SH-SY5Y (cell line): ENCODE data around the gene BRI3BP.

Experiments
- GATA2 ChIP-seq: IDR thresholded peaks from 2 replicates; pipeline ENCODE4 v1.6.1; 2011; ENCODE audit warnings: mild to moderate bottlenecking, low read depth, low read length
- GATA3 ChIP-seq: IDR thresholded peaks from 2 replicates; pipeline ENCODE4 v1.6.1; 2011; ENCODE audit warnings: low read depth, mild to moderate bottlenecking, low read length, moderate library complexity

BRI3BP gene, protein sequence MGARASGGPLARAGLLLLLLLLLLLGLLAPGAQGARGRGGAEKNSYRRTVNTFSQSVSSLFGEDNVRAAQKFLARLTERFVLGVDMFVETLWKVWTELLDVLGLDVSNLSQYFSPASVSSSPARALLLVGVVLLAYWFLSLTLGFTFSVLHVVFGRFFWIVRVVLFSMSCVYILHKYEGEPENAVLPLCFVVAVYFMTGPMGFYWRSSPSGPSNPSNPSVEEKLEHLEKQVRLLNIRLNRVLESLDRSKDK

DNA sequence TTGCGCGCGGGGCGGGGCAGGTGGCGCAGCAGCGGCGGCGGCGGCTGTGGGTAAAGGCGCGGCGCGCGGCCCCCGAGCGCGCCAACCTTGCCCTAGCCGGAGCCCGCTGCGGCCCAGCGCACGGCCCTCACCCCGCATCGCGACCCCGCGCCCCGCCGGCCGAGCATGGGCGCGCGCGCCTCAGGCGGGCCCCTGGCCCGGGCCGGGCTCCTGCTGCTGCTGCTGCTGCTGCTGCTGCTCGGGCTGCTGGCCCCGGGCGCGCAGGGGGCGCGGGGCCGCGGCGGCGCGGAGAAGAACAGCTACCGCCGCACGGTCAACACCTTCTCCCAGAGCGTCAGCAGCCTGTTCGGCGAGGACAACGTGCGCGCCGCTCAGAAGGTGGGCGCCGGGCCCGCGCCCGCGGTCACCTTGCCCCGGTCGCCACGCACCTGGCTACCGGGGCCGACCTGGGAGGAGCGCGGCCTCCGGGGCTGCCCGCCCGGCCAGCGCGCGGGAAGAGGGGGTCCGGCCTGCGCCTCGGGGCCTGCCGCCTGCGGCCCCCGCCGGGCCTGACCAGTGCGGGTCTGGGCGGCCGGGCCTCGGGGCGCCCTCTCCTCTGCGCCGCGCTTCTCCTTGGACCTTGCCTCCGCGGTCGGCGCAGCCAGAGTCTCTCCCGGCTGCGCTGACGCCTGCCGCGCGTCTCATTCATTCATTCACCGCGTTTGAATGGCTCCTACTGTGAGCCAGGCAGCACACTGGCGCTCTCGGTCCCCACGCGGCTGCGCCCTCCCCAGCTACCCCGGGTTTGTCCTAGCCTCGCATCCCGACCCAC is at the start of gene BRI3BP:
TSS of gene BRI3BP (plus strand) at position 20 of the 811 bp plus-strand sequence. CDS start at position 166, 146 bp downstream.
- TF ChIP-seq GATA3 (no peak), GATA2 (no peak)

DNA sequence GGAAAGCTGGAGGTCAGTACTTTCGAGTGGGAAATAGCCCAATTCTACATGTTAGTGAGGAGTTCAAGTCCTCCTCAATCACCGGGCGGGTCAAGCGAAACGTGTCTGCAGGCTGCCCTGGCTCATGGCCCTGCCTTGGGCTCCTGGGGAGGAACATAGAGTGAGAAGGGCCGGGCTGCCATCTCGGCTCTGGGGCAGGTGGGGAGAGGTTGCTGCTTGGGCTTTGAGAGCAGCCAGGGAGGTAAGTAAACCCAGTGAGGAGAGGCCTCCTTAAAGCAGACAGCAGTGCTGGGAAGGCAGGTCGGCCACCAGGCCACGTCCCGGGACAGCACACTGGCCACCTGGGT is 47.0 kb upstream of the BRI3BP start:
- TF ChIP-seq GATA3 (no peak), GATA2 (no peak)

DNA sequence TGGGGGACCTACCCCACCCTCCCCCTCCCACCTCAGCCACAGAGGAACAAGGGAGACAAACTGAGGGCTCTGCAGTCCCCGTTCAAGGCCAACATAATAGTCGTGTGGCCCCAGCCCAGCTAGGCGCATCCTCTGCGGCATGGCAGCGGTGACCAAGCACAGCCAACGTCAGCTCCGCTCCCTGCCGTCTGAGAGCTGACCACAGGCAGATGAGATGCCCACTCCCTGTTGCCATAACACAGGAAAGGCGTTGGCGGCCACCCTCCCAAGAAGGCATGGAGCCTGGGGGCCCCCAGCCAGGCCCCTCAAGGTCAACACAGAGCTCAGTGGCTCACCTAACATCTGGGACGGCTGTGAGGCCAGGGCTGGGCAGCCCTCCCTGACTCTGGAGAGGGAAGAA is 46.4 kb upstream of the BRI3BP start:
- TF ChIP-seq GATA2 (no peak), GATA3 (no peak)

DNA sequence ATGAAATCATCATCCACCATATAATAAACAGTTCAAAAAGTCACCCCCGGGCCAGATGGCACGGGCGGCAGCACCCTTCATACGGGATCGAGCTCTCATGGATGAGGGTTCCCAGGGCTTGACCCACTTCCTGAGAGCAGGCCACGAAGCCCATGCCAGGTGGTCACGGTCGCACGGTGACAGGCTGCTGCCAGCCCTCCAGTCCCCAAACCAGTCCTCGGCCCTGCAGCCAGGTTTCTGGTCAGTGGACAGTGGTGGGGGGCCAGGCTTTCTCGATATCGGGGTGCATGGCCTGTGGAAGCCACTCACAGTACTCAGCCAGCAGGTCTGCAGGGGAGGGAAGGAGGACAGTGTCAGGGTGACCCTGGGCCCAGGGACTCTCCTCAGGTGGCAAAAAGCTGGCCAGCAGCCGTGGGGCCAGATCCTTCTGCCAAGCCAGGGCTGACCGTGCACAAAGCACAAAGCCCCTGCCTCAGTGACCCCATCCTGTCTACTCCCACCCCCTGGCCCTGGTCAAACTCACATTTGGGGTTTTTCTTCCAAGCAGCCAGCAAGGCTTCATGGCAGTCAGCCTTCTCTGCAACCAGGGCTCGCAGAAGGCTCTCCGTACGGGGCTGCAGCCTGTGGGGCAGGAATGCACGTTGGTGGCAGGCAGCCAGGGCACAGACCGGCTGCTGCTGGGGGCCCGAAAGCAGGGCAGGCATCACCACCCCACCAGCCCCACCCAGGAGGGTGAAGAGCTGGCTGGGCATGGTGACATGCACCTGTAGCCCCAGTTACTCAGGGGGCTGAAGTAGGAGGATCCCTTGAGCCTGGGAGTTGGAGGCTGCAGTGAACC is 45.7 kb upstream of the BRI3BP start:
- TF ChIP-seq GATA3, result no peak
- TF ChIP-seq GATA2, result no peak

DNA sequence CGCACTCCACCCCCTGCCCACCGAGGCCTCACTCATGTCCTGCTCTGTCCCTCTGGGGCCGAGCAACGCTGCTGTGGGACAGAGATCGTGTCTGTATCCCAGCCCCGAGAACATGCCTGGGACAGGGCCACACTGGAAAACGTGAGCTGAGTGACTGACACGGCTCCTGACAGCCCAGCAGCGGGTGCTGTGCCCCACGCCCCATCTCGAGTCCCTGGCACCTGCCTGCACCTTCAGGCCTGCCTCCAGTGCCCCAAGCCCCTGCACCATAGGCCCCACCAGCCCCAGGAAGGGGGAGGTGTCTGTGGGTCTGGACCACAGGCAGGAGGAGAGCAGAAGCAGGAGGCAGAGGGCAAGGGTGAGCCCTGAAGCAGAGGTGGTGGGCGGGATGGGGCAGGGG is 44.4 kb upstream of the BRI3BP start:
- no peak for TF ChIP-seq GATA2
- TF ChIP-seq GATA3, result no peak

DNA sequence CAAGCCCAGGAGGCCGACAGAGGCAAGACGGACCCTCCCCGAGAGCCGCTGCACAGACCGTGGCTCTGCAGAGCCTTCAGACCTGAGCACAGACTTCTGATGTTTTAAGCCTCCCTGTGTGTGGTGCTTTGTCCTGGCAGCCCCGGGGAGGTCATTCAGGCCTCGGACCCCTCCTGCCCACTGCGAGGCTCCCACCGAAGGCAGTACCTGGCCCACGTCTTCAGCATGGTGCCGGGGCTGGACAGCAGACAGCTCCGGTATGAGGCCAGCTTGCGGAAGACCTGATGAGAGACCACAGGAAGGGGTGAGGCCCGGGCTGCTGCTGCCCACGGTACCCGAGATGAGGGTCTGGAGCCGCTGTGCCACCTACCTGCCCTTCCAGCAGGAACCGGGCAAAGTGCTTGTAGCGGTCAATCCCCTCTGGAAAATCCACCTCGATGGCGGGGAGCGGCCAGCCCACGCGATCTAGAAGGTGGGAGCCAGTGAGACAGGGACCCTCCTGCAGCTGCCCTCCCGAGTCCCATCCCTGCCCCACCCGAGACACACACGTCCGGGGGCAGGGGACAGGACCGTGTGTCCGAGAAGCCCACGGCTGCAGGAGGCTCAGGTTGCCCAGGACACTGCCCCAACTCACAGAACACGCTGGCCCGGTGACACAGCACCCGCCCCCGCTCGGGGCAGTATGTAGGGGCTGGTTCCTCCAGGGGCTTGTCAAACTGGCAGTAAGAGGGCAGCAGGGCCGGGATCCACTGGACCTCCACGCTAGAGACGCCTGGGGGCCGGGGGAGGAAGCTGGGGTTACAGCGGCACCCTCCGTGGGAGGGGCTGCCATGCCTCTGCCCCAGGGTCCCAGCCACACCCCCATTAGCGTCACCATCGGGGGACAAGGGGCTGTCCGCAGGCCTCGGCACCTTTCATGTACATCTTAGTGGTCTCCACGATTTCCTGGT is 43.4 kb upstream of the BRI3BP start:
- TF ChIP-seq GATA3, result no peak

DNA sequence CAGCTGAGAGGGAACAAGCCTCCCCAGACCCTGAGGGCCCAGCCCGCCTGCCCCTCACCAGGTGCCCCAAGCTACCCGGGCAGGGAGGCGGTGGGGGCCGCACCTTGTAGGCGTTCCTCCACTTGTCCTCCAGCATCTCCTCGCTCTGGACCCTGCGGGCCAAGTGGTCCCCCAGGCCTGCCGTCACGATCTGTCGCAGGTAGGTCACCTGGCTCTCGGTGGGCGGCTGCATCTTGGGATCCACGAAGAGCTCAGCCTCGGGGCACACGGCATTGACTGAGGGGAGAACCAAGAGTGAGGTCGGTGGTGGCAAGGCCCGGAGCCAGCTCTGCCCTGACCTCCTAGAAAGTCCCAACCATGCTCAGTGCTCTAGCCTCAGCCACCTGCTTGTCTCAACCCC is 41.1 kb upstream of the BRI3BP start:
- TF ChIP-seq GATA3 (no peak), GATA2 (no peak)

DNA sequence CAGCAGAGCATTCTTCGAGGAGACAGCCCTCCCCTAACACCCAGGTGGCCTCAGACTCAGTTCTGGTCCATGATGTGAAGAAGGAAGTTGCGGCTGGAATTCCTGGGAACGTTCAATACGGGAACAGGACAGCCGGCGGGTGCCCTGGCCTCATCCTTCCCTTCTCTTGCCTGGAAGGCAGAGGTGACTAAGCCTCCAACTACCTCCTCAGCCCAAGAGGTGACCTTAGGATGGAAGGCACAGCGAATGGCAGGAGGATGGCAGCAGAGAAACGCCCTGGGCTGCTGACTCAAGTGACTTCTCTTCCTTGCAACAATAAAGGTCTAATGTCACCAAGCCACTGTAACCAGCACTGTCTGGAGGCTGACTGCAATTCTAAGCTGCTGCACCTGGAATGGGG is 40.6 kb upstream of the BRI3BP start:
- TF ChIP-seq GATA3, result no peak
- no peak for TF ChIP-seq GATA2

DNA sequence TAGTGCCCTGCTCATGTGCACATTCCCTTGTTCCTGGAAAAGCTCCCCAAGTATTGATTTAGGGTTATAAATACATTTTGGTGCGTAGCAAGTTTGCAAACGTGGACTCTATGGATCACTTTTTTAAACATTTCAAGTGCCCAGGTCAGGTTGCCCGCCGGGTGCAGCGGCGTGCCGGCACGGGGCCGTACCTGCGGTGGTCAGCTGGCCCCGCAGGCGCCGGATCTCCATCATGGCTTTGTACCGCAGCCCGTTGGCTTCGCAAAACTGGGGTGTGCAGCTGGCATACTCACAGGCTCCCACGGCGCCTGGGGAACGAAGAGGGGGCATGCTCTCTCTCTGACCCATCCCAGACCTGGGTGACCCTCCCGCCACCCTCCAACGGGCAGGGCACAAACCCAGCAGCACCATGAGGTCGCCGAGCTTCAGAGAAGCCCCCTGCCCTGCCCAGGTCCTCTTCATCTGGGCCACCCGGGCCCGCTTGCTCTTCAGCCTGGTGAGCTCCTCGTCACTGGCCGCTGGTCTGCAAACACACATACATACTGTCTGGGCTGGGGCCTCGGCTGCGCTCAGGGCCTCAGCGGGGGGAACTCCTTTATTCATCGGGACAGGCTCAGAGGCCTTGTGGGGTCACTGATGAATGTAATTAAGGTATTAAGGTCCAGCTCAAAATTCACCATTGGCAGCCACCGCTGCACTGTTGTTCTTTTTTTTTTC is 39.6 kb upstream of the BRI3BP start:
- no peak for TF ChIP-seq GATA2
- no peak for TF ChIP-seq GATA3

DNA sequence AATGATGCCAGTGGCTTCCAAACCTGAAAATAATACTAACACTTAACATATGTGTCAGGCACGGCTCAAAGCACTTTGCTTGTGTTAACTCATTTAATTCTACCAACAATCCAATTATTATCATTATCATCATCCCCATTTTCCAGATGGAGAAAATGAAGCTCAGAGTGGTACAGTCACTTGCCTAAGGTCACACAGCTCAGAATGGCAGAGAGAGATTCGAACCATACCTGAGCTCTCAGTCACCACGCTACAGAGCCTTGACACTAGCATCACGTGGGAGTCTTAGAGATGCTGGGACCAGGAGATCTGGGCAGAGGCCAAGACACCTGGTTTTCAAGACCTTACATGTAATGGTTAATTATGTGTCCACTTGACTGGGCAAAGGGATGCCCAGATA is 38.7 kb upstream of the BRI3BP start:
- no peak for TF ChIP-seq GATA3
- no peak for TF ChIP-seq GATA2

DNA sequence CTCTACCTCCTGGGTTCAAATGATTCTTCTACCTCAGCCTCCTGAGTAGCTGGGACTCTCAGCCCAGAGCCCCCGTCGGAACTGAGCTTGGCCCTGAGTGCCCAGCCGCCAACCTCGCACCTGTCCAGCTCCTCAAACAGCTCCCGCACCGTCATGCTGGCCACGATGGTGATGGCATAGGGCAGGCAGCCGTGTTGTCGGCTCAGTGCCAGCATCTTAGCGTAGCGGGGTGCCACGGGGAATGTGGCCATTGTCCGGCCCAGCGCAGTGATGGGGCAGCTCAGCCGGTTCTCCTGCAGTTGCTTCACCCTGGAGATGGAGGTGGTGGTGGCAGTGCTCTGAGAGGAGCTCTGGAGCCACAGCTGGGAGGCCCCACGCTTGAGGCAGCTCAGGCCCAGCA is 36.9 kb upstream of the BRI3BP start:
- TF ChIP-seq GATA2 (no peak), GATA3 (no peak)

DNA sequence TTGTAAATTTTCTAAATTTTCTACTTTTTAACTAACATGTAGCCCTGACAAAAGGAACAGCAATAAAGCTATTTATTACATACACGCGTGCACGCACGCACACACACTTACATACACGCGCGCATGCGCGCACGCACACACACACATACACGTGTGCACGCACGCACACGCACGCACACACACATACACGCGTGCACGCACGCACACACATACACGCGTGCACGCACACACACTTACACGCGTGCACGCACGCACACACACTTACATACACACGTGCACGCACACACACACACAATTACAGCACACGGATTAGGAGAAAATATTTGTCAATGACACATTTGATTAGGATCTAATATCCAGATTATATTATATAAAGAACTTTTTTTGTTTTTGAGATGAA is 32.4 kb upstream of the BRI3BP start:
- TF ChIP-seq GATA3, result no peak
- no peak for TF ChIP-seq GATA2

DNA sequence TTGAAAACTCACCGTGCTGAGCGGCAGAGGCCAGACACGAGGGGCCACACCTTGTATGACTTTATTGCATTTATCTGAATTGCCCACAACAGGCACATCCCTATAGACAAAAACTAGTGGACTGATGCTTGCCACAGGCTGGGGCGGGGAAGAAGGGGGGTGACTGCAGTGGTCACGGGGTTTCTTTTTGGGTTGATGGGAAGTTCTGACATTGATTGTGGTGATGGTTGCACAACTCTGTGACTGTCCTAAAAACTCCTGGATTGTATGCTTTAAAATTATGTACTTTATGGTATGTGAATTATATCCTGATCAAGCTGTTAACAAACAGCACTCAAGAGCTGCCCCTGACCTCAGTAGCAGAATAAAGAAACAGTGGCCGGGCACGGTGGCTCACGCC is 30.2 kb upstream of the BRI3BP start:
- no peak for TF ChIP-seq GATA3
- TF ChIP-seq GATA2, result no peak
